Small intestine (tissue), 16 donors: ENCODE data around the gene KLF6. TPM values are rescaled to one million over a fixed set of nuclear protein-coding genes. Genes with fewer than 3 reads are reported as not detected.
A peak's percentile ranks its signal among the peaks of the same experiment; 100 is the strongest.

Experiments
- DNase-seq, 2 donors: peaks; one replicate each; pipeline versions ENCODE4 v3.0.0 to v3.0.0-alpha.2; 2013
- FAIRE-seq: peaks from 2 replicates; lab custom pipeline; 2012; peaks lifted over from hg19 to GRCh38; lab: Jason Lieb, UNC
- H3K27ac ChIP-seq, 3 donors: one replicate each; pipeline ENCODE4 v1.5.1; 2013; ENCODE audit warnings: low read length in 2 of 3, mild to moderate bottlenecking in 2 of 3, control low read depth in 1 of 3, inconsistent platforms in 1 of 3, low read depth in 1 of 3, moderate library complexity in 1 of 3
- H3K27me3 ChIP-seq, 3 donors: one replicate each; pipeline ENCODE4 v1.6.1; 2013; ENCODE audit warnings: low read length in 3 of 3, inconsistent platforms in 1 of 3; ENCODE audit not compliant: control insufficient read depth in 3 of 3, insufficient read depth in 3 of 3
- H3K36me3 ChIP-seq, 3 donors: one replicate each; pipeline ENCODE4 v1.6.1; 2013; ENCODE audit warnings: low read length in 3 of 3, inconsistent platforms in 1 of 3, low read depth in 1 of 3, mild to moderate bottlenecking in 1 of 3, moderate library complexity in 1 of 3; ENCODE audit not compliant: control insufficient read depth in 3 of 3, insufficient read depth in 2 of 3
- H3K4me1 ChIP-seq, 3 donors: one replicate each; pipeline ENCODE4 v1.6.1; 2013; ENCODE audit warnings: low read length in 2 of 3, inconsistent platforms in 1 of 3, low read depth in 1 of 3, mild to moderate bottlenecking in 1 of 3, moderate library complexity in 1 of 3; ENCODE audit not compliant: control insufficient read depth in 3 of 3, insufficient read depth in 2 of 3
- H3K4me3 ChIP-seq, 3 donors: one replicate each; pipeline ENCODE4 v1.5.1; 2013; ENCODE audit warnings: low read length in 3 of 3, control low read depth in 1 of 3, inconsistent platforms in 1 of 3, low read depth in 1 of 3, mild to moderate bottlenecking in 1 of 3, moderate library complexity in 1 of 3
- H3K9me3 ChIP-seq, 2 donors: one replicate each; pipeline ENCODE4 v1.6.1; 2013; ENCODE audit warnings: low read depth in 1 of 2, low read length in 1 of 2; ENCODE audit not compliant: control insufficient read depth in 2 of 2, insufficient read depth in 1 of 2
- WGBS, 3 donors: extraction: QIAGEN DNeasy Blood & Tissue Kit; methylation state at CpG; one replicate each; pipeline ENCODE4 v1.1.7; 2013; 5-methylcytosine and 5-hydroxymethylcytosine counted together
- long read RNA-seq, 10 donors: transcript quantifications; one replicate each; lab custom pipeline, GENCODE V29; 2026
- polyA plus RNA-seq, 4 donors: library from polyadenylated mRNA; stranded (reverse) in 3 of 4; unstranded in 1 of 4; fragments of 200-250 nt in 3 of 4; fragments of 120-200 nt in 1 of 4; gene quantifications; one replicate each; pipeline versions ENCODE4 v1.2.1 to v1.2.3, GENCODE V29; 2013
- donor health status: healthy with polysubstance abuse.
- donor health status: control.
- donor health status: control.
- donor health status: Bipolar disorder and iron deficiency.
- donor health status: healthy.

KLF6 gene
- 10 to 100 TPM; 47.3 to 97.7 (median 72.1) TPM for polyA plus RNA-seq
- long read RNA-seq, donor 1, full-length matches to known transcripts = 57 of 71 reads
- long read RNA-seq, donor 1, partial matches to known transcripts = 14 of 71 reads
- long read RNA-seq, donor 1, other reads (novel, unspliced or antisense) = 0 of 71 reads
- long read RNA-seq, donor 2, full-length matches to known transcripts = 17 of 17 reads
- long read RNA-seq, donor 2, partial matches to known transcripts = 0 of 17 reads
- long read RNA-seq, donor 2, other reads (novel, unspliced or antisense) = 0 of 17 reads
- long read RNA-seq, donor 3, full-length matches to known transcripts = 25 of 25 reads
- long read RNA-seq, donor 3, partial matches to known transcripts = 0 of 25 reads
- long read RNA-seq, donor 3, other reads (novel, unspliced or antisense) = 0 of 25 reads
- long read RNA-seq, donor 4 = 0 reads
- long read RNA-seq, donor 5, full-length matches to known transcripts = 6 of 6 reads
- long read RNA-seq, donor 5, partial matches to known transcripts = 0 of 6 reads
- long read RNA-seq, donor 5, other reads (novel, unspliced or antisense) = 0 of 6 reads
- long read RNA-seq, donor 6, full-length matches to known transcripts = 20 of 20 reads
- long read RNA-seq, donor 6, partial matches to known transcripts = 0 of 20 reads
- long read RNA-seq, donor 6, other reads (novel, unspliced or antisense) = 0 of 20 reads
- long read RNA-seq, donor 7 = 0 reads
- long read RNA-seq, donor 8, full-length matches to known transcripts = 6 of 6 reads
- long read RNA-seq, donor 8, partial matches to known transcripts = 0 of 6 reads
- long read RNA-seq, donor 8, other reads (novel, unspliced or antisense) = 0 of 6 reads
- long read RNA-seq, donor 9, full-length matches to known transcripts = 9 of 9 reads
- long read RNA-seq, donor 9, partial matches to known transcripts = 0 of 9 reads
- long read RNA-seq, donor 9, other reads (novel, unspliced or antisense) = 0 of 9 reads
- long read RNA-seq, donor 10, full-length matches to known transcripts = 38 of 38 reads
- long read RNA-seq, donor 10, partial matches to known transcripts = 0 of 38 reads
- long read RNA-seq, donor 10, other reads (novel, unspliced or antisense) = 0 of 38 reads

DNA sequence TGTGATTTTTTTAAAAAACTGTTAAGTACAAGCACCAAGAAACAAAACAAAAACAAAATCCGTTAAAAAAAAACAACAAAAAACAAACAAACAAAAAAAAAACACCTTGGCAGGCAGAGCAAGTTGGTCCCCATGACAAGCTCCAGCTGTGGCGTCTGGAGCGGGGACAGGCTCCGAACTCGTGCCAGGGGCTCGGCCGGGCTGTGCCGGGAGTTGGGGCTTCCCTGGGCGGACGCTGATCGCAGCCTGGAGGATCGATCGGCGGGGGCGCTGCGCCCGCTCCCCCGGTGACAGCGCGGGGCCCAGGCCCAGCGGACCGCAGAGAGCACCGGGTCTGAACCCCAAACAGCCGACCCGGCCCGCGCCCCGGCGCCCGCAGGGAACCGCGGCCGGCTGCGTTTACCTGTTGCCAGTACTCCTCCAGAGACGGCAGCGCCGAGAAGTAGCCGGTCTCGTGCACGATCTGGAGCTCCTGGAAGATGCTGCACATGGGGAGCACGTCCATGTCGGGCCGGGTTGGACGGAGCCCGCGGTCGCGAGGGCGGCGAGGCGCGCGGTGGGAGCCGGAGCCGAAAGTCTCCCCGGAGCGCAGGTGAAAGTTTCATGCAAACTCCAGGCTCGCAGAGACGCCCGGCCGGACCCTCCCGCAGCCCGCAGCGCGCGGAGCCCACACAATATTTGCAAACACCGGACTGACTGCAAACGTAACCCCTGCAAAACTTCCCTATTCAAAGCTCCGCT, at the start of gene KLF6:
KLF6 (minus strand) TSS at position 700 of the 741 bp plus-strand sequence; CDS start at position 505, 195 bp downstream.
- peak within 1 kb of the TSS; percentile 73 to 99 (median 98) for H3K4me3 ChIP-seq
- WGBS, 3 donors = 0% methylated on average over 53 to 69 of the region's 69 CpGs
- H3K27ac ChIP-seq = peak within 1 kb of the TSS; percentile 98 to 100 (median 100)
- peaks cover 17 to 28% (median 17%) of the 10 kb centered on the region in 3 donors for H3K36me3 ChIP-seq
- peaks cover 0 to 35% (median 3%) of the 10 kb centered on the region in 3 donors for H3K4me1 ChIP-seq
- no peaks in the 10 kb centered on the region for H3K9me3 ChIP-seq
- FAIRE-seq (no peak), DNase-seq (no peak)
- no peaks in the 10 kb centered on the region for H3K27me3 ChIP-seq

DNA sequence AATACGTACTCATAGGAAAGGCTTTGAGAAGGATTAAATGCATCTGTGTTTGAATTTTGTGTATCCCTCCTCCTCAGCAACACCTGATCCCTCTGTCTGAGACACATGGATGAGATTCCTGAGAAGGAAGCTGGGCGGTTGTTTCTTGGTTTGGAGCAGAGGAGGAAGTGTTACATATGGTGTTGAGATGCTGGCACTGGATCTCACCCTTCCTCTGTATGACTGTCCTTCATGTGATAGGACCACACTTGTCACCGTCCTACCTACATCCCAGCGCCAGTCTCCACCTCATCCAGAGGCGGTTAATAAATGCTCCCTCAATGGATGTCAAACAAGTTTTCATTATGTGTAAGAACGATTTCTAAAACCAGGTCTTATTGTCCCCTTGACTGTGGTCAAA, 49.4 kb upstream of the KLF6 start:
- no peak overlapping the region for H3K4me3 ChIP-seq
- H3K27me3 ChIP-seq = no peaks in the 10 kb centered on the region
- H3K27ac ChIP-seq = no peak overlapping the region
- peaks cover 2 to 12% (median 6%) of the 10 kb centered on the region in 3 donors for H3K4me1 ChIP-seq
- H3K36me3 ChIP-seq = no peaks in the 10 kb centered on the region
- FAIRE-seq (no peak), DNase-seq (no peak)
- peaks cover 0 to 2% of the 10 kb centered on the region in 2 donors for H3K9me3 ChIP-seq
- 92 to 98% (median 94%) methylated on average over 6 of the region's 6 CpGs for WGBS, 3 donors

DNA sequence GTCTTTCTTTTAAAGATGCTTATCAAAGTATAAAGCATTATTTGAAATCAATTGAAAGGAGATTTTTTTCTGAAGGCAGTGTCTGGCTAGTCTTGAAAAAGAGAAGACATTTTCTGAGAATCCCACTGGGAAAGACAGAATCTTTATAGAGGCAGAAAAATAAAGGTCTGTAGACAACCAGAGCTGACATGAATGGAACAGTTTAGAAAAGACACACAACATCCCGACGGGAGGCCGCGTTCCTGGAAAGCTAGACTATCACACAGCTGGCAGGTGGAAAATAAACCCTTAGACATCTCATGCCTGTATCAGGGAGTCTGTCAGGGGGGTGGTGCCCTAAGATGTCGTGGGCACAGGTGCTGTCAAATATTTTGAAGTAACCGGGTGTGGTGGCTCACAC, 48.0 kb upstream of the KLF6 start:
- Histone ChIP-seq H3K9me3 (peaks cover 0 to 2% of the 10 kb centered on the region in 2 donors), H3K27me3 (no peaks in the 10 kb centered on the region), H3K4me3 (no peak overlapping the region), H3K4me1 (peaks cover 2 to 17% (median 8%) of the 10 kb centered on the region in 3 donors), H3K36me3 (no peaks in the 10 kb centered on the region), H3K27ac (no peak overlapping the region)
- WGBS, 3 donors = 89 to 93% (median 89%) methylated on average over 6 of the region's 6 CpGs
- no peak for FAIRE-seq
- DNase-seq = no peak

DNA sequence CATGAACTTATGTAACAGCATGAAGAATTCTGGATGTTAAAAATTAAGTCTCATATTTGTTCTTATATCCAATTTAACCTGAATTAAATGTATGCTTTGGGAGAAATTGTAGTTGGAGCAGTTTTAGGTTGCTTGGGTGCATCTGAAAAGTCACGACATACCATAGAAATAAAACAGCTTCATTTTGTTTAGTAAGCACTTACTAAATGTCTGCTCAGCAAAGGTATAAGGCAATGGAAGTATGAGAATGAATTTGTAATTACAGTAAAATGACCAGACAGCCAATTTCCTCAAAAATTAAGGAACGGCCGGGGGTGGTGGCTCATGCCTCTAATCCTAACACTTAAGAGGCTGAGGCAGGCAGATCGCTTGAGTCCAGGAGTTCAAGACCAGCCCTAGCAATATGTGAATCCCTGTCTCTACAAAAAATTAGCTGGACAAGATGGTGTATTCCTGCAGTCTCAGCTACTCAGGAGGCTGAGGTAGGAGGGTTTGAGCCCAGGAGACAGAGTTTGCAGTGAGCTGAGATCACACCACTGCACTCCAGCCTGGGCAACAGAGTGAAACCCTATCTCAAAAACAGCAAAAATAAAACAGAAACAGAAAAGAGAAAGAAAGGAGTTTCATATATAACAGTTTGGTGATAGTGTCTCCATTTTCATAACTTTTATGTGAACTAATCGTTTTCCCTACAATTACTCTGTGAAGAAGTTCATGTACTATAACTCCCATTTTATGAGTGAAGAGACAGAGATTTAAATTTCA, 47.2 kb upstream of the KLF6 start:
- H3K36me3 ChIP-seq = no peaks in the 10 kb centered on the region
- H3K4me3 ChIP-seq = no peak overlapping the region
- H3K4me1 ChIP-seq = peaks cover 2 to 17% (median 8%) of the 10 kb centered on the region in 3 donors
- DNase-seq = no peak
- peaks cover 0 to 2% of the 10 kb centered on the region in 2 donors for H3K9me3 ChIP-seq
- WGBS, 3 donors = 85 to 91% (median 87%) methylated on average over 5 of the region's 5 CpGs
- H3K27ac ChIP-seq = no peak overlapping the region
- FAIRE-seq = no peak
- H3K27me3 ChIP-seq = no peaks in the 10 kb centered on the region

DNA sequence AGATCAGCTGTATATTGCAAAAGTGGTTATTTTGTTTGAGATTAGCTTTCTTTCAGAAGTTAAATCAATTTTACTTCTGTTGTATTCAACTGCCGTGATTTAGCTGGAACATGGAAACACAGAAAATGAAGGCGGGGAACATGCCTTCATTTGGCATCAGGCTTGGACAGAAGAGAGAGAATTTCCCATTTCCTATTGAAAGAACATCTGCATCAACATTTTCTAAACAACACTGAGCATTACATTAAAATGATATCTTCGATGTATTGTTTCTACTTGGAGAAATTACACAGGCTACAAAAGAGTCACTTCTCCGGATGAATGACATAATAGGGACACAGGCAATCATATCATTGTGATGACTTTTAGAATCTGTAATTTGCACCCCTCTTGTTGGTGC, 46.6 kb upstream of the KLF6 start:
- WGBS, 3 donors = 70 to 93% (median 87%) methylated on average over 4 of the region's 4 CpGs
- Histone ChIP-seq H3K36me3 (no peaks in the 10 kb centered on the region), H3K4me3 (no peak overlapping the region), H3K27me3 (no peaks in the 10 kb centered on the region), H3K27ac (no peak overlapping the region), H3K9me3 (peaks cover 0 to 2% of the 10 kb centered on the region in 2 donors), H3K4me1 (peaks cover 2 to 17% (median 8%) of the 10 kb centered on the region in 3 donors)
- FAIRE-seq = no peak
- DNase-seq = no peak

DNA sequence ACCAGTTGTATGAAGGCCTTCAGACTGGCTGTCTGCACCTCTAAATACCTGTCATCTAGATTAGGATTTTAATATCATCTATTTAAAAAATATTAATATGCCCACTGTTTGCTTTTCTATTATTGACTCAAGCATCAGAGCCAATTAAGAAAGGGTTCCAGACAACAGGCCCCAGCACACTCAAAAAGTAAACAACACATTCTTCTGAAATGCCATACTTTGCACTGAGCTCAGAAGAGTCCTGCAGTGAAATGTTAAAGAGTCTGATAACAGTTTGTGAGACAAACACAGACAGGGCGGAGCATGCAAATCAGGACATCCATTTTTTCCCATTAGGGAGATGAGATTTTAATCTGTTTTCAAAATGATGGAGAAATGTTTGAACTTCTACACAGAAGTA, 45.9 kb upstream of the KLF6 start:
- Histone ChIP-seq H3K27me3 (no peaks in the 10 kb centered on the region), H3K9me3 (peaks cover 0 to 6% of the 10 kb centered on the region in 2 donors), H3K27ac (no peak overlapping the region), H3K4me3 (no peak overlapping the region), H3K4me1 (peaks cover 5 to 19% (median 7%) of the 10 kb centered on the region in 3 donors), H3K36me3 (no peaks in the 10 kb centered on the region)
- no peak for DNase-seq
- FAIRE-seq = no peak
- WGBS, 3 donors = 88 to 94% (median 91%) methylated on average over 1 of the region's 1 CpG
